ENCODE measurements around the gene LRP10. TPM values are rescaled to one million over a fixed set of nuclear protein-coding genes. Genes with fewer than 3 reads are reported as not detected.

LRP10 gene
- total and polyA plus RNA-seq, 2 of the 4 experiments (the other 2 are of a cell fraction), result 25.1 to 118 TPM

- POLR2A ChIA-PET (ENCODE audit: unreplicated experiment), result interaction anchor here (0.5 to 0.6 kb wide), 2 partner anchors 85 to 388 kb away, joined by 4 to 5 read pairs; no protein-coding TSS in a partner anchor
- dilution Hi-C loops (cut with HindIII; ENCODE audit: low sequenced_read_pairs, unreplicated experiment) (no loop called here), intact Hi-C loops (cut with micrococcal nuclease) (loop anchor here (5.0 to 10.0 kb wide), 3 partner anchors 60 to 513 kb away; partner anchors contain the start of gene MMP14), in situ Hi-C loops (cut with MboI; ENCODE audit: low sequenced_read_pairs) (no loop called here)
- Histone ChIP-seq H3K56ac (ENCODE audit: extremely low read depth, insufficient read depth, low read length) (no peak overlapping the region), H2BK15ac (ENCODE audit: low read depth, low read length) (peak overlapping the region; percentile 9; the same call in 2 of the 3 replicates), H3K4me1 (ENCODE audit: control insufficient read depth, insufficient read depth, low read length) (peaks cover 17% of the 10 kb centered on the region), H2BK20ac (ENCODE audit: low read depth, low read length) (peak overlapping the region; percentile 71; the same call in 1 of the 2 replicates), H3K18ac (ENCODE audit: low read depth, low read length) (no peak overlapping the region), H3K4ac (ENCODE audit: low read depth, low read length) (peak overlapping the region; percentile 87), H2BK5ac (ENCODE audit: low read depth, low read length, poor library complexity, severe bottlenecking) (peak overlapping the region; percentile 96), H3K9me1 (ENCODE audit: insufficient read depth, low read length) (peaks cover 20% of the 10 kb centered on the region), H4K5ac (ENCODE audit: low read depth, low read length) (peak overlapping the region; percentile 56; the same call in 1 of the 2 replicates), H3K9me3 (ENCODE audit: control insufficient read depth, insufficient read depth, low read length) (no peaks in the 10 kb centered on the region), H3K9ac (ENCODE audit: low read depth, low read length) (no peak overlapping the region), H3K79me1 (ENCODE audit: low read depth in 1 of 2, low read length in 2 of 2) (peaks cover 0 to 17% of the 10 kb centered on the region in 2 experiments; a peak in 3 of 4 replicates), H3K27me3 (ENCODE audit: control insufficient read depth, insufficient read depth, low read length) (no peaks in the 10 kb centered on the region), H3K4me2 (ENCODE audit: low read depth, low read length) (no peak overlapping the region), H3K27ac (ENCODE audit: insufficient read depth, low read length) (peak overlapping the region; percentile 35; the same call in 1 of the 2 replicates), H3K23ac (ENCODE audit: low read depth, low read length) (peak overlapping the region; percentile 10; the same call in 1 of the 2 replicates), H4K20me1 (ENCODE audit: insufficient read depth, low read length) (no peaks in the 10 kb centered on the region), H3K36me3 (ENCODE audit: control insufficient read depth, insufficient read depth, low read length) (peaks cover 15% of the 10 kb centered on the region), H2AK5ac (ENCODE audit: low read depth, low read length) (peak overlapping the region; percentile 94), H2AFZ (replicated peaks; ENCODE audit: low read length, poor library complexity) (no peak overlapping the region), H3K4me3 (ENCODE audit: insufficient read depth, low read depth, low read length) (no peak overlapping the region), H2BK120ac (ENCODE audit: low read depth, low read length) (peak overlapping the region; percentile 44; the same call in 1 of the 2 replicates), H2AK9ac (replicated peaks; ENCODE audit: low read depth, low read length, poor library complexity) (no peak overlapping the region), H4K8ac (ENCODE audit: low read depth in 2 of 2, low read length in 2 of 2) (peak overlapping the region; percentile 42 to 79), H3K14ac (replicated peaks; ENCODE audit: low read depth, low read length) (peak overlapping the region; percentile 85), H4K91ac (ENCODE audit: insufficient read depth, low read depth, low read length) (peak overlapping the region; percentile 83)
- ATAC-seq (ENCODE audit: low read depth) (no peak), DNase-seq (no peak)
- WGBS, 2 experiments (ENCODE audit: extremely low coverage in 2 of 2, insufficient read length in 1 of 2), result no CpG with 5 or more reads among the region's 1 CpG
- no peak for TF ChIP-seq MXI1 (IDR thresholded peaks at IDR 0.05; ENCODE audit: borderline replicate concordance, low read depth, low read length)
- no peak for TF ChIP-seq CEBPB (IDR thresholded peaks at IDR 0.05; ENCODE audit: low read depth, low read length)
- TF ChIP-seq FOS (IDR thresholded peaks at IDR 0.05; ENCODE audit: low read depth, low read length), result no peak
- no peak for TF ChIP-seq ELK1 (IDR thresholded peaks at IDR 0.05; ENCODE audit: borderline replicate concordance, low read depth, low read length)
- TF ChIP-seq BHLHE40 (IDR thresholded peaks at IDR 0.05; ENCODE audit: low read depth, low read length), result no peak
- TF ChIP-seq POLR2A (IDR thresholded peaks at IDR 0.05; ENCODE audit: low read depth, low read length), result no peak
- no peak for TF ChIP-seq NFE2L2 (IDR thresholded peaks at IDR 0.05; ENCODE audit: low read depth, low read length)
- no peak for TF ChIP-seq RFX5 (IDR thresholded peaks at IDR 0.05; ENCODE audit: low read depth, low read length)
- TF ChIP-seq USF2 (IDR thresholded peaks at IDR 0.05; ENCODE audit: low read depth, low read length), result no peak
- BruUV-seq (replicated peaks), result no TSS peak
- CTCF ChIA-PET, result interaction anchor here (1.7 kb wide), 1 partner anchor 74 kb away, joined by 4 read pairs; no protein-coding TSS in a partner anchor
These were observed 25.8 kb downstream of the LRP10 start for GRCh38 chr14:22897357-22897756.
